Daoy (cell line): ENCODE data around the gene RAB7A. TPM values are rescaled to one million over a fixed set of nuclear protein-coding genes. Genes with fewer than 3 reads are reported as not detected.
A peak's percentile ranks its signal among the peaks of the same experiment; 100 is the strongest.

ENCODE experiments used
- DNase-seq: peaks from one replicate; pipeline ENCODE4 v3.0.0-alpha.2; 2015; ENCODE audit warnings: low read depth
- total RNA-seq: library from RNA; depleted of rRNA; stranded (reverse); fragments of >200 nt; shearing (Covaris generic); gene quantifications from 2 replicates; pipeline ENCODE4 v1.2.3, GENCODE V29; 2014; rRNA removed

RAB7A gene
- 42.7 and 49.5 TPM in 2 replicates for total RNA-seq

DNA sequence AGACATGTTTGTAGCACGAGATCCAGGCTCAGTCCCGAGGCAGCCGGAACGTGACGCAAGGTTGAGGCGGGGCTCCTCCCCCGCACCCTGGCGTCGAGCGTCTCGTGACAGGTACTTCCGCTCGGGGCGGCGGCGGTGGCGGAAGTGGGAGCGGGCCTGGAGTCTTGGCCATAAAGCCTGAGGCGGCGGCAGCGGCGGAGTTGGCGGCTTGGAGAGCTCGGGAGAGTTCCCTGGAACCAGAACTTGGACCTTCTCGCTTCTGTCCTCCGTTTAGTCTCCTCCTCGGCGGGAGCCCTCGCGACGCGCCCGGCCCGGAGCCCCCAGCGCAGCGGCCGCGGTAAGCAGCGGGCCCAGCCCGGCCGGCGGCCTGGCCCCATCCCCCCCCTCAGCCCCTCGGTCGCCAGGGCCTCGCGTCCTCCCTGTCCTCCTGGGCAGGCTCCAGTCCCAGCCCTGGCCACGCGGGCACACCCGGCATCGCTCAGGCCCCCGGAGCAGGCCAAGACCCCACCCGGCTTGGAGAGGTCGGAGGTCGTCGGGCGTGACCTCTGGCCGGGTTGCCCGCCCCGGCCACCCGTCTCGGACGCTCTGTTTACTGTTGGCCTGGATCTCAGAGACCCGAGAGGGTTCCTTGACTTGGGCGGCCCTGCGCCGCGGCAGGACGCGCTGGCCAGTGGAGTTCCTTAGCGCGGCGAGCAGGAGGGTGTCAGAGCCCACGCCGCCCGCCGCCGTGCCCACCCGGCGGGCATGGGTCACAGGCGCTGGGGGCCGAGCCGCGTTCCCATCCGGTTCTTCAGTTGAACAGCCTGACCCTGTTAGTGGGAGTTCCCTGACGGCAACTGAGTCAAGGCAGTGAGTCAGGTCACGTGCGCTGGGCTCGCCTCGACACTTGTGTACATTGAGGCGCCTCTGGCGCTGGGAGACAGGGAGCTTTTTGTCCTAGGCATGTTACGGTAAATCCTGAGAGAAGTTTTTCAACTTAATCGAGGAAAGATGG is at the start of gene RAB7A:
TSS of gene RAB7A (plus strand) at position 161 of the 994 bp plus-strand sequence. CDS start 69,185 bp downstream, outside the sequence.
- peak; percentile 100 for DNase-seq

DNA sequence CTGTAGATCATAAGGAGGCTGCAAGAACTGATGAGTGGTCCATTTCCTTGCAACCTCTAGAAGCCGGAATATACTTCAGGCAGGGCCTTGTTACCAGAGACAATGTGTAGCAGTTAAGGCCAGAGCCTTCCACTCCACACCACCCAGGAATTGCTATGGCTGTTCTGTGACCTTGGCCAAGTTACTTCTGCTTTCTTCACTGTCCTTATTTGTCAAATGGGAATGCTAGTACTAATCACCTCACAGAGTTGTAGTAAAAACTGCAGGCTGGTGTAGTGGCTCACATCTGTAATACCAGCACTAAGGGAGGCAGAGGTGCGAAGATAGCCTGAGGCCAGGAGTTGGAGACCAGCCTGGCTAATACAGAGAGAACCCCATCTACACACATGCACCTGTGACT is 46.6 kb upstream of the RAB7A start:
- no peak for DNase-seq

DNA sequence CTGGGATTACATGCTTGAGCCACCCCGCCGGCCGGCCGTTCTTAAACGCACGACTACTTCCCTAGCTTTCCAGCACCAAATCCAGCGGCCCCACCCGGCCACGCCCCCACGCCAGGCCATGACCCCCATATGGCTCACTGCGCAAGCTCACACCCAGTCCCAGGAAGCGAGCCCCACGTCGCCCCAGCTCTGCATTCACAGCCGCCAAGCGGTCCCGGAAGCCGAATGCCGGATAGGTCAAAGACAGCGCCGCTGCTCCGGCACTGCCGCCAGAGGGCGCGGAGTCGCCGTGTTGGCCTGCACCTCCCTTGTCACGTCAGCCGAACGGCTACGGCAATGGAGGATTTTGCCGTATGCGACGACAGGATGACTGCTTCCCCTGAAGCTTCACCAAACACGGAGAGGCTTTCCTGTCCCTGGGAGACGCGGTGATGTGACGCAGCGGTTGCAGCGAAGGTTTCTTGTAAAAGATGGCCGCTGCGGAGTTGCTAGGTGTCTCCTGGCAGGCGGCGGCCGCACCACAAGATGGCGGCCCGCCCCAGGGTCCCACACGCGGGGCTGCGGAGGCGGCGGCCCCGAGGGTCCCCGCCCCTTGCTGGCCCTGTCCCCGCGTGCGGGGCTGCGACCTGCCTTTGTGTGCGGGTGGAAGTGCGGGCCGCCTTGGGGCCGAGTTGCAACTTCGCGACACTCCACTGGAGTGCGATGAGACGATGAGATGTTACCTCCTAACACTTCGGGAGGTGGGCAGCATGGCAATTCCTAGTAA is 45.2 kb upstream of the RAB7A start:
- peak; percentile 100 for DNase-seq

DNA sequence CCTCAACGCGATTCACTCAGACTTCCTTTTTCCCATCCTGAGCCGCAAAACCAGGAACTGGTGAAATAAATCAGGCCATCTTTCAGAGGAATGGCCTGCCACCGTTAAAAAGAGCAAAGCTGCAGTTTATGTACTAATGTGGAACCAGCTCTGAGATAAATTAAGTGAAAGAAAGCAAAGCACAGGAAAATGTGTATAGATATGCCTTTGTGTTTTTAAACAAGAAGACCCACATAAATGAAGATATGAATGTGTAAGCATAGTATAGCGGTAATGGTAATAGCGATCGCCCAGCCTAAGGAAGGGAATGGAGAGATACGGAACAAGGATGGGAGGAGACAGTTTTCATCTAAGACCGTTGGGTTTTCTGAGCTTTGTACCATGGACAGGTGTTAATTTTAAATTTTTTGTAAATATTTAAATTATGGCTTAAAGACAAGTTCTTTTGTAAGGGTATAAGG is 44.6 kb upstream of the RAB7A start:
- no peak for DNase-seq

DNA sequence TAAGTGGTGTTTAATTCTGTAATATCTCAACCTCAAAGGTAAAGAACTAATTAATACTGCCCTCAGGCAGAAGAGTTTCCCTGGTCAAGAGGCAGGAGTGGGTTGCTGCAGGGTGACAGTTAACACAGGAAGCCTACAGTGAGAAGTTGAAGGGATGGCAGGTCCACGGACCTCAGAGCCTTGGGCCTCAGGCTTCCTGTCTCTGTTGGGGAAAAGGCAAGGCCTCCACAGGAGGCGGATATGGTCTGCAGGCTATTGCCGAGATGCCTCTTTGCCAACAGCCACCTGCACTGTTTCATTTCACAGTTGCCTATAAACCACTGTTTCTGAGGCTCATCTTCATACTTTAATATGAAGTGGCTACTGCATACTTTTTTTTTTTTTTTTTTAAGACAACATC is 42.0 kb upstream of the RAB7A start:
- no peak for DNase-seq

DNA sequence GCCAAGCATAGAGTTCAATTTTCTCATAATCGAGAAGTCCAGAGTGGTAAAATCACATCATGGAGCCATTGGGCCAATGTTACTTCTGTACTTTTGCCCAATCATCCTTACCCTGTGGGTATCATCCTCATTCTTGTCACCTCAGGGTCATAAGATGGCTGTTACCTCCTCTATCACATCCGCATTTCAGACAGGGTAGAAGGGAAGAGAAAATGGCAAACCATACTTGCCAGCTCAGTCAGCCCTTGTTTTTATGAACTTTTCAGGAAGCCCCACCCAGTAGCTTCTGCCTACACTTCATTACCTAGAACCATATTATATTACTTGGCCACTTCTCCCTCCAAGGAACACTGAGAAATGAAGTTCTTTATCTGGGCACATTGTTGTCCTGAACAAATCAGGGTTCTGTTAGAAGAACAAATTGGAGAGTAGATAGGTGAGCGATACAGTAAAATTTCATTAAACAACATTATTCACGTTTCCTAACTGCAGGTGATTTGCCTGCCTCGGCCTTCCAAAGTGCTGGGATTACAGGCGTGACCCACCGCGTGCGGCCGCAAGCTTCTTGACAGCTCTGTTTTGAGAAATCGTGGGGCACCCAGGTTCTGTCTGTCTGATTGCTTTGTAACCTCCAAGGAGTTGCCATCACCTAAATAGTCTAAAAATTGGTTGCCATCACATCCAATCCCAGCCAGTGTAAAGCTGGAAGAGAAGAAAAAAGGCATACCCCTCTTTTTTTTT is 40.8 kb upstream of the RAB7A start:
- DNase-seq, result no peak

DNA sequence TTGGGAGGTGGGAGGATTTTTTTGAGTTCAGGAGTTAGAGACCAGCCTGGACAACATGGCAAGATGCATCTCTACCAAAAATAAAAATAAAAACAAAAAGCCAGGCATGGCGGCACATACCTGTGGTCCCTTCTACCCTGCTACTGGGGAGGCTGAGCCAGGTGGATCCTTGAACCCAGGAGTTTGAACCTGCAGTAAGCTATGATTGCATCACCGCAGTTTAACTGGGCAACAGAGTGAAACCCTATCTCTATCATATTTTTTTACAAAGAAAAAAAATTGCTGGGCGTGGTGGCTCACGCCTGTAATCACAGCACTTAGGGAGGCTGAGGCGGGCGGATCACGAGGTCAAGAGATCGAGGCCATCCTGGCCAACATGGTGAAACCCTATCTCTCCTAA is 39.5 kb upstream of the RAB7A start:
- DNase-seq, result no peak

DNA sequence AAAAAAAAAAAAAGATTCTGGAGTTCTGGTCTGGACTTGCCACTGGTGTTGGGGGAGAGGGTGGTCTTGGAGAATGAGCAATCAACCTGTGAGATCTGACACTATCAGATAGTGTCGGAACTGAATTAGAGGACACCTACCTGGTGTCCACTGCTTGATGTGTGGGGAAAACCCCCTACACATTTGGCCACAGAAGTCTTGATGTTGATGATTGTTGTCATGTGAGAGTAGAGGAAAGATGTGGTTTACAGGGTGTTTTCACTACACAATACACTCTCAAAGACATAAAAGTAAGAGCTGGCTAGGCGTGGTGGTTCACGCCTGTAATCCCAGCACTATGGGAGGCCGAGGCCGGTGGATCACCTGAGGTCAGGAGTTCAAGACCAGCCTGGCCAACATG is 36.9 kb upstream of the RAB7A start:
- no peak for DNase-seq

DNA sequence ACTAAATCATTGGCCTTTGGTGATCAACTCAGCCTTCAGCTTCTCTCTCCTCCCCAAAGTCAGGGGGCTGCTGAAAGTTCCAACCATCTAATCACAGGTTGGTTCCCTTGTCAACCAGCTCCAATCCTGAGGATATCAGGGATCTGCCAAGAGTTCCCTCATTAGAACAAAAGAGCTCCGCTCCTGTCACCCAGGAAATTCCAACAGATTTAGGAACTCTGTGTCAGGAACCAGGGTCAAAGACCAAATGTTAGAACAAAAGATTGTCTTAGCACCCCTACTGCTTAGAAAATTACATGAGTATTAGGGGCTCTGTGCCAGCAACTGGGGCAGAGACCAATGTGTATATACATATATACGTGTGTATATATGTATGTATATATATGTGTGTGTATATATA is 32.3 kb upstream of the RAB7A start:
- DNase-seq, result no peak

DNA sequence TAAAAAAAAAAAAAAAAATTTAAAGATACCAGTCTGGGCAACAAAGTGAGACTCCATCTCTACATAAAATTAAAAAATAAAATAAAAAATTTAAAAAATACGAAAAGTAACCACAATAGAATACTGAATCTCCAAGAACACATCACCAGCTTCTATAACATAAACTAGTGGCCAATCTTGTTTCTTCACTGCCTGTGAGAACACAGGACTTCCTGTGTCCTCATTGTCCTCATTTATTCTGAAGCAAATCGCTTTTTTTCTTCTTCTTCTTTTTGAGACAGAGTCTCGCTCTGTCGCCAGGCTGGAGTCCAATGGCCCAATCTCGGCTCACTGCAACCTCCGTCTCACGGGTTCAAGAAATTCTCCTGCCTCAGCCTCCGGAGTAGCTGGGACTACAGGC is 28.6 kb upstream of the RAB7A start:
- no peak for DNase-seq

DNA sequence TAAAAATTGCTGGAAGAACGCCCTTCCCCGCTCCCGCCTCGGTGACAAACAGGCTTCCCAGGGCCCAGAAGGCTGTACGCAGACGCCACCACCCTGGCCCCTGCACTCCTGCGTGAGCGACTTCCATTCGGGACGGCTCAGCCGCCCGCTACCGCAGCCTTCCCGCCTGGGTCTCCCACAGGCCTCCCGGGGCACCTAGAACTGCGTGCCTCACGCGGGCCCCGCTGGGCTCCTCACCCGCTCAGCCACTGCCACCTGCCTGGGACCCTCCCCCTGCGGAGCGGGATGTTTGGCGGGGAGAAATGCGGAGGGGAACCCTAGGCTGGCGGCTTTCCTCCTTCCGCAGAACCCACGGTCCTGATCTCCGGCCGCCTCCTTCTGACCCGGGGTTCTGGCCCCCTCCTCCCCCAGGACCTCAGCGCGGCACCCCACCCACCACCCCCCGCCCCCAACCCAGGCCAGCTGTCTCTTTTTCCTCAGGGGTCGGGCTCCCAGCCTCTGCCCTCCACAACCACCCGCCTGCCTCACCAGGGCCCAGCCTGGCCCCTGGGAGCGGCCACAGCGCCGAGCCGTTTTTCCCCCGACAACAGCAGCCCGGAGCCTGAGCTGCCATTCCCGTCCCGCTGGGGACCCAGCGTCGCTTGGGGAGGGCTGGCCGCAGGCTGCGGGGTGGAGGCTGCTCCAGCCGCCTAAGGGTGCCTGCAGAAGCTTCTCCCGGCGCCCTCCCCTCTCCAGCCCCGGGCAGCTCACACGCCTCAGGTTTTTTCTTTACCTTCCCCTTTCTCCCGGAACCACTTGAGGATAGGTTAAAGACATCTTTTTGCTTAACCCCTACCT is 27.6 kb upstream of the RAB7A start:
- DNase-seq, result peak; percentile 49

DNA sequence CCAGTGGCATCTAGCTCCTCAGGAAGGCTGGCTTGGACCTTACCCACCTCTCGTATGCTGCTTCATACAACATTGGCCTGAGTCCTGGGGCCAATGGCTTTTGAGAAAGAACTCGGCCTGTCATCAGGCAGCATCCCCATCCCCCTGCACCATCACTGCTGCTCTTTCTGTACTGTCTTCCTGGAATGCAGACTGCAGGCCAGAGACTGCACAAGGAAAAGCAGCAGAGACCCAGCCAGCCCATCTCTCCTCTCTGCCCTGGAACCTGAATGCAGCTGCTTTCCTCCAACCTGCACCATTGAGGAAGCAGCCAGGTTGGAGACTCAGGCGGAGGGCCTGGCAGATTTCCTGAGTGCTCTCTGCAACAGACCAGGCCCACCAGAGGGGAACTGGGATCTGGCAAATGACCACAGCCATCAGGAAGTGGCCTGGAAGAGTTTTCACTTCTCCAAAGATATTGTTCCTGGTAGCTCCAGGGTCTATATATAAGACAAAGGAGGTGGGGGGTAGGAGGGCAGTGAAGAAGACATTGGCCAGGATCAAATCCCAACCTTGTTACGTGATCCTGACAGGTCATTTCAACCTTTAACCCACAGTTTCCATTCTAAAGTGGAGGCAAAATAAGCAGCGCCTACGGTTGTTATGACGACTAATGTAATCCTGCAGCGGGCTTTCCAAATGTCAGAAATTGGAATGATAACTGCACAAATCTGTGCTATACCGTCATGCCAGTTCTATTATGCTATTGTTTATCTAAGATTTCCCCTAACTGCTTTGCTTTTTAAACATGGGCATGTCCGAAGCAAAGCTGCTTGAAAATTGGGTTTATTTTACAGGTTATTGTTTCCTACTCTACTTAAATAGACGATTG is 24.4 kb upstream of the RAB7A start:
- no peak for DNase-seq

DNA sequence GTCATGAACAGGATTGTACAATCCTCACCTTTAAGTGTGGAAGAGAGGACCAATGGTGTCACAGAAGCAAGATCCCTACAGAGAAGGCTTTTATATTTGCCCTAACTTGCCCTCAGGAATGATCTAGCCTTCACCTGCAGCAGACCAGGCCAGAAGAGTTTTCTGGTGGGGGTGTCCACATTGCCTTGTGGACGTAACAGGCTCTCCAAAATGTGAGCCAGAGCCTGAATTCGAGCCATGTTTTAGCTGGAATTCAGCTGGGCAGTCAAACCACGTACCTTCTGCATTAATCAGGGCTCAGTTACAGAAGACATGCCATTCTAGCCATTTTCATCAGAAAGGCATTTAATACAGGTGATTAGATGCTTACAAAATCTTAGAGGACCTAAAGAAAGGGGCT is 23.6 kb upstream of the RAB7A start:
- no peak for DNase-seq

DNA sequence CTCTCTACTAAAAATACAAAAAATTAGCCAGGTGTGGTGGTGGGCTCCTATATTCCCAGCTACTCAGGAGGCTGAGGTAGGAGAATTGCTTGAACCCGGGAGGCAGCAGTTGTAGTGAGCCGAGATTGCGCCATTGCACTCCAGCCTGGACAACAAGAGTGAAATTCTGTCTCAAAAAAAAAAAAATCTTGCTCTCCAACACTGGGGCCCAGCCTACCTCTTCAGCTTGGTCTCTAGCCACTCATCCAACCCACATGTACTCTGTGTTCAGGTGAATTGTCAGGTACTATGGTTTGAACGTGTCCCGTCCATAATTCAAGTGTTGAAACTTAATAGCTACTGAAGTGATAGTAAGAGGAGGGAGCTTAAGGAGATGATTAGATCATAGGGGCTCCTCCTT is 22.4 kb upstream of the RAB7A start:
- DNase-seq, result no peak

DNA sequence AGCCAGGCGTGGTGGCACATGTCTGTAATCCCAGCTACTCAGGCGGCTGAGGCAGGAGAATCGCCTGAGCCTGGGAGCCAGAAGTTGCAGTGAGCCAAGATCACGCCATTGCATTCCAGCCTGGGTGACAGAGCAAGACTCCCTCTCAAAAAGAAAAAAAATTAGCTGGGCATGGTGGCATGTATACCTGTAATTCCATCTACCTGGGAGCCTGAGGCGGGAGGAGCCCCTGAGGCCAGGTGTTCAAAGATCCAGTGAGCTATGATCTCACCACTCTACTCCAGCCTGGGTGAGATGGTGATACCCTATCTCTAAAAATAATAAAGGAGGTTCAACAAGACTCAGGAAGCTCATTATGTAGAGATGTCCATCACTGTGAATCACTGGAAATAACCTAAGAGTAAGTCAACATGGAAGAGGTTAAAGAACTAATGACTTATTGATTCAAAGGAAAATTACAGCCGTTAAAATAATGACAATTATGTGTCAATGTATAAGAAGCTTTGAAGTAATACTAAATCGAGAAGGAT is 19.8 kb upstream of the RAB7A start:
- DNase-seq, result peak; percentile 50

DNA sequence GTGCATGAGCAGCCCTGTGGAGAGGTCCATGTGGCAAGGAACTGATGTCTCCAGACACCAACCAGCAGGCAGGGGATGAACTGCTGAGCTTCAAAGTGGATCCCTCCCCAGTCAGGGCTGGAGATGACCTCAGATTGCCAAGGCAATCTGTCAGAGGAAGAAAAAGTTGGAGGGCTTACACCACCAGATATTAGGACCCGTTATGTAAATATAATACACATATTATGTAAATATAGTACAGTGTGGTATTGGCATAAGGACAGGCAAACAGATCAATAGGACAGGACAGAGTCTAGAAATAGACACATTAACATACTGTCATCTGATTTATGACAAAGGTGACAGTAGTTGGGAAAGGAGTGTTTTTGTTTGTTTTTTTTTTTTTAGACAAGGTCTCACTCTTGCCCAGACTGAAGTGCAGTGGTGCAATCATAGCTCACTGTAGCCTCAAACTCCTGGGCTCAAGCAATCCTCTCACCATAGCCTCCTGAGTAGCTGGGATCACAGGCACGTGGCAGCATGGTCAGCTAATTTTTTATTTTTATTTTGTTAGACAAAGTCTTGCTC is 18.0 kb upstream of the RAB7A start:
- no peak for DNase-seq

DNA sequence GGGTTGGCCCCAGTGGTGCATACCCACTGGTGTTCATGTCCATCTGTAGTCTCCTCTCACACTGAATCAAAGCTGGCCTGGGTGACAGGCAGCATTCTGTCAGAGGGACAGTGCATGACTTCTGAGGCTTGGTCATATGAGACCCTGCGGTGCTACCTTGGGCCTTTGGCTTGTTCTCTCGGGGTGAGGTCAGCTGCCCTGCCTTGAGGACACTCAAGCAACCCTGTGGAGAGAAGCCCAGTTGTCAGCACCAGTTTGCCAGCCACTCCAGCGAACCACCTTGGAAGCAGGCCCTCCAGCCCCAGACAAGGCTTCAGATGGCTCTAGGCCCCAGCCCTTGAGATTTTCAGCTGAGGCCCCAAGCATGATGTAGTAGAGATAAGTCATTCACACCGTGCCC is 16.9 kb upstream of the RAB7A start:
- no peak for DNase-seq

DNA sequence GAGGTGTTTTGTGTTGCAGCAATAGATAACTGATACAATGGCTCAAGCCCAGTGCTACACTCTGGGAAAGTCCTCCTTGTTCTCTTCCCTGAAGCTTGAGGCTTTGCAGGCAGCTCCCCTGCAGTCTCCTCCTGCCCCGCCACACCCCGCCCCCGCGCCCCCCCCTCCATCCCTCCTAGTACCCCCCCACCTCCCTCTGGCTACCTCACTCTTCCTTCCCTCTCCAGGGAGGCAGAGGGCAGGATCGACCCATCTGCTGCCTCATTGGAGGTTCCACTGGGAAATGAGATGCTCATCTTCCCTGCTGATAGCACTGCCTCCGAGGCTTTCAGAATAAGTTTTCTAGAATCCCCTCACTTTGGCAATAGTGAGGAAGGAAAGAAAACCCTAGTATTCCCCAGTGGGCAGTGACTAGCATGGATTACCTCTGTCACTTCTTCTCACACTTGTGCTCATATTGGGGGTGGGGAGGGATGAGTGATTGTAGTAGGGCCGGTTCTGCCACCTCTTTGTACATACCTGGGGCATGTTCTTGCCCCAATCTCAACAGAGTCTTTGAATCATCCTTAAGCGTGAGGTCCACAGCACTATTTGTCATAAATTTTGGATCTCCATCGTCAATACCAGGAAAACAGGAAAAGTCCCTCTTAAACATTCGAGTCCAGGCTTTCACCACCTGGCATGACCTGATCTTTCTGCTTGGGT is 16.3 kb upstream of the RAB7A start:
- no peak for DNase-seq
